GM19099 (cell line): ENCODE data around the gene TADA2B.

Source experiments
- POLR2A ChIP-seq: IDR thresholded peaks from 3 replicates; pipeline ENCODE4 v1.6.1; 2011; ENCODE audit warnings: low read depth; ENCODE audit not compliant: insufficient read length; ENCODE audit errors: extremely low read depth

Gene TADA2B

GRCh38 chr4:7043284-7044136, at the start of gene TADA2B:
TSS of gene TADA2B (plus strand) at chr4:7043372. CDS start at chr4:7043580, 208 bp downstream.
- TF ChIP-seq POLR2A: peak; percentile 61

GRCh38 chr4:6996481-6996880, 46.7 kb upstream of the TADA2B start:
- no peak for TF ChIP-seq POLR2A

- no peak for TF ChIP-seq POLR2A
Observed at GRCh38 chr4:6999172-7000086, 43.7 kb upstream of the TADA2B start.

- TF ChIP-seq POLR2A: no peak
Observed at GRCh38 chr4:7000421-7001176, 42.6 kb upstream of the TADA2B start.

GRCh38 chr4:7001271-7001670, 41.9 kb upstream of the TADA2B start:
- no peak for TF ChIP-seq POLR2A

GRCh38 chr4:7002336-7002735, 40.8 kb upstream of the TADA2B start:
- TF ChIP-seq POLR2A: no peak

- no peak for TF ChIP-seq POLR2A
Observed at GRCh38 chr4:7003176-7003878, 39.8 kb upstream of the TADA2B start.

GRCh38 chr4:7003879-7004240, 39.3 kb upstream of the TADA2B start:
- TF ChIP-seq POLR2A: no peak

GRCh38 chr4:7004331-7004730, 38.8 kb upstream of the TADA2B start:
- no peak for TF ChIP-seq POLR2A

- TF ChIP-seq POLR2A: no peak
Observed at GRCh38 chr4:7005571-7005970, 37.6 kb upstream of the TADA2B start.

GRCh38 chr4:7006411-7006810, 36.8 kb upstream of the TADA2B start:
- TF ChIP-seq POLR2A: no peak

- TF ChIP-seq POLR2A: no peak
Observed at GRCh38 chr4:7007142-7007907, 35.8 kb upstream of the TADA2B start.

- TF ChIP-seq POLR2A: no peak
Observed at GRCh38 chr4:7007944-7008343, 35.2 kb upstream of the TADA2B start.

- TF ChIP-seq POLR2A: no peak
Observed at GRCh38 chr4:7009564-7009963, 33.6 kb upstream of the TADA2B start.
